Natural killer cell treated with Interleukin-12 subunit alpha and Interleukin-12 subunit beta and Interleukin-15 and Interleukin-18, amount 100 ng/mL, for 72 hours (primary cell): ENCODE data around the gene GMEB2. TPM values are rescaled to one million over a fixed set of nuclear protein-coding genes. Genes with fewer than 3 reads are reported as not detected.

Experiments used
- ATAC-seq, 2 donors: fragments of 150-1000 bp; cut with Tn5 transposase in 1 of 2; sonication (Bioruptor Pico), chemical (Tn5 transposase) in 1 of 2; 2 replicates each; pipeline ENCODE4 v1.10.0; 2021
- DNase-seq: peaks from one replicate; pipeline ENCODE4 v3.0.0; 2022; ENCODE audit warnings: low spot score
- H3K27ac Mint-ChIP-seq, 2 donors: 1 replicate in 1 of 2; 2 replicates in 1 of 2; pipeline ENCODE4 v1.8.0; 2022; ENCODE audit warnings: mixed read lengths in 2 of 2, mild to moderate bottlenecking in 1 of 2, moderate library complexity in 1 of 2
- H3K27me3 Mint-ChIP-seq, 2 donors: 1 replicate in 1 of 2; 2 replicates in 1 of 2; pipeline ENCODE4 v1.8.0; 2022; ENCODE audit warnings: mixed read lengths in 2 of 2
- H3K36me3 Mint-ChIP-seq: one replicate; pipeline ENCODE4 v1.8.0; 2022; ENCODE audit warnings: mixed read lengths
- H3K4me1 Mint-ChIP-seq, 2 donors: 1 replicate in 1 of 2; 2 replicates in 1 of 2; pipeline ENCODE4 v1.8.0; 2022; ENCODE audit warnings: low read depth in 2 of 2, mixed read lengths in 2 of 2, mild to moderate bottlenecking in 1 of 2
- H3K4me3 Mint-ChIP-seq: one replicate; pipeline ENCODE4 v1.8.0; 2022; ENCODE audit warnings: mixed read lengths
- H3K9me3 Mint-ChIP-seq: 2 replicates; pipeline ENCODE4 v1.8.0; 2022; ENCODE audit warnings: mixed read lengths
- total RNA-seq, 2 donors: library from RNA; stranded (reverse); gene quantifications; one replicate each; pipeline ENCODE4 v1.2.3, GENCODE V29; 2022

The GMEB2 gene
- total RNA-seq, 2 donors from 2014 or later = 14.7 to 15.5 TPM

- DNase-seq (no peak), ATAC-seq (peak in 1 of 2 donors; percentile 29)
- no peaks in the 10 kb centered on the region for H3K27me3 Mint-ChIP-seq
- no peak overlapping the region for H3K4me3 Mint-ChIP-seq
- peaks cover 0 to 2% of the 10 kb centered on the region in 2 donors for H3K4me1 Mint-ChIP-seq
- no peaks in the 10 kb centered on the region for H3K36me3 Mint-ChIP-seq
- H3K9me3 Mint-ChIP-seq = no peaks in the 10 kb centered on the region
- no peak overlapping the region for H3K27ac Mint-ChIP-seq
Observed at GRCh38 chr20:63589261-63590217, 37.4 kb downstream of the GMEB2 start.

- DNase-seq = no peak
Observed at GRCh38 chr20:63588641-63589041, 38.3 kb downstream of the GMEB2 start.

GRCh38 chr20:63587776-63588591 lies 38.9 kb downstream of the GMEB2 start:
- ATAC-seq (no peak), DNase-seq (no peak)
- Mint-ChIP-seq H3K4me3 (no peak overlapping the region), H3K36me3 (no peaks in the 10 kb centered on the region), H3K4me1 (peaks cover 0 to 2% of the 10 kb centered on the region in 2 donors), H3K9me3 (no peaks in the 10 kb centered on the region), H3K27ac (no peak overlapping the region), H3K27me3 (no peaks in the 10 kb centered on the region)

More at GRCh38 chr20:63588641-63589041, 38.3 kb downstream of the GMEB2 start:
- Mint-ChIP-seq H3K9me3 (no peaks in the 10 kb centered on the region), H3K27me3 (no peaks in the 10 kb centered on the region), H3K4me1 (peaks cover 0 to 2% of the 10 kb centered on the region in 2 donors), H3K4me3 (no peak overlapping the region), H3K36me3 (no peaks in the 10 kb centered on the region), H3K27ac (no peak overlapping the region)
- ATAC-seq = peak in 1 of 2 donors; percentile 28

GRCh38 chr20:63587256-63587655 lies 39.6 kb downstream of the GMEB2 start:
- Mint-ChIP-seq H3K4me1 (peaks cover 0 to 2% of the 10 kb centered on the region in 2 donors), H3K27ac (no peak overlapping the region), H3K27me3 (no peaks in the 10 kb centered on the region), H3K36me3 (no peaks in the 10 kb centered on the region), H3K9me3 (no peaks in the 10 kb centered on the region), H3K4me3 (no peak overlapping the region)
- no peak for ATAC-seq
- DNase-seq = no peak

GRCh38 chr20:63586797-63587196 lies 40.1 kb downstream of the GMEB2 start:
- ATAC-seq = no peak
- H3K4me3 Mint-ChIP-seq = no peak overlapping the region
- no peak overlapping the region for H3K27ac Mint-ChIP-seq
- DNase-seq = no peak
- H3K4me1 Mint-ChIP-seq = peaks cover 0 to 2% of the 10 kb centered on the region in 2 donors
- H3K9me3 Mint-ChIP-seq = no peaks in the 10 kb centered on the region
- H3K36me3 Mint-ChIP-seq = no peaks in the 10 kb centered on the region
- no peaks in the 10 kb centered on the region for H3K27me3 Mint-ChIP-seq

- no peak for ATAC-seq
- Mint-ChIP-seq H3K27ac (no peak overlapping the region), H3K4me3 (no peak overlapping the region), H3K27me3 (no peaks in the 10 kb centered on the region), H3K4me1 (peaks cover 0 to 2% of the 10 kb centered on the region in 2 donors), H3K9me3 (no peaks in the 10 kb centered on the region), H3K36me3 (no peaks in the 10 kb centered on the region)
- no peak for DNase-seq
Observed at GRCh38 chr20:63585616-63586565, 41.0 kb downstream of the GMEB2 start.

GRCh38 chr20:63582382-63583063 lies 44.4 kb downstream of the GMEB2 start:
- Mint-ChIP-seq H3K27ac (no peak overlapping the region), H3K36me3 (no peaks in the 10 kb centered on the region), H3K9me3 (no peaks in the 10 kb centered on the region), H3K4me3 (no peak overlapping the region), H3K4me1 (peaks cover 0 to 2% of the 10 kb centered on the region in 2 donors), H3K27me3 (peaks cover 0 to 3% of the 10 kb centered on the region in 2 donors)
- no peak for ATAC-seq
- DNase-seq = no peak

GRCh38 chr20:63580796-63581461 lies 46.0 kb downstream of the GMEB2 start:
- H3K4me1 Mint-ChIP-seq = peaks cover 0 to 4% of the 10 kb centered on the region in 2 donors
- H3K27ac Mint-ChIP-seq = no peak overlapping the region
- H3K4me3 Mint-ChIP-seq = no peak overlapping the region
- DNase-seq = no peak
- H3K36me3 Mint-ChIP-seq = no peaks in the 10 kb centered on the region
- peaks cover 5 to 6% of the 10 kb centered on the region in 2 donors for H3K27me3 Mint-ChIP-seq
- ATAC-seq = peak in 1 of 2 donors; percentile 50
- H3K9me3 Mint-ChIP-seq = no peaks in the 10 kb centered on the region

GRCh38 chr20:63579017-63579694 lies 47.7 kb downstream of the GMEB2 start:
- ATAC-seq (no peak), DNase-seq (no peak)
- H3K9me3 Mint-ChIP-seq = no peaks in the 10 kb centered on the region
- H3K4me3 Mint-ChIP-seq = no peak overlapping the region
- H3K4me1 Mint-ChIP-seq = peaks cover 0 to 2% of the 10 kb centered on the region in 2 donors
- no peaks in the 10 kb centered on the region for H3K36me3 Mint-ChIP-seq
- H3K27me3 Mint-ChIP-seq = peaks cover 5 to 6% of the 10 kb centered on the region in 2 donors
- H3K27ac Mint-ChIP-seq = no peak overlapping the region

- H3K9me3 Mint-ChIP-seq = no peaks in the 10 kb centered on the region
- ATAC-seq = no peak
- H3K27ac Mint-ChIP-seq = no peak overlapping the region
- peaks cover 5 to 6% of the 10 kb centered on the region in 2 donors for H3K27me3 Mint-ChIP-seq
- DNase-seq = no peak
- peaks cover 0 to 5% of the 10 kb centered on the region in 2 donors for H3K4me1 Mint-ChIP-seq
- no peak overlapping the region for H3K4me3 Mint-ChIP-seq
- no peaks in the 10 kb centered on the region for H3K36me3 Mint-ChIP-seq
Observed at GRCh38 chr20:63578224-63579016, 48.5 kb downstream of the GMEB2 start.

GRCh38 chr20:63577317-63577894 lies 49.5 kb downstream of the GMEB2 start:
- Mint-ChIP-seq H3K36me3 (no peaks in the 10 kb centered on the region), H3K9me3 (no peaks in the 10 kb centered on the region), H3K27me3 (peaks cover 5 to 6% of the 10 kb centered on the region in 2 donors), H3K4me3 (no peak overlapping the region), H3K4me1 (peaks cover 0 to 5% of the 10 kb centered on the region in 2 donors), H3K27ac (no peak overlapping the region)
- no peak for DNase-seq
- no peak for ATAC-seq
